NCI-H510A treated with DMSO at 0.1 percent for 48 hours (cell line): ENCODE measurements around the gene SCN1A.
"Not testable (repeated sequence)": the region's sequence is repeated elsewhere in the genome, so short reads cannot be mapped to it uniquely, and the experiment has no call there.

Experiments
- DNase-seq: peaks from one replicate; lab custom pipeline; 2025; lab: John Stamatoyannopoulos, UW

The SCN1A gene

GRCh38 chr2:166135152-166135848 lies 7.5 kb upstream of the SCN1A start:
- no peak for DNase-seq

- DNase-seq, result no peak
These were observed 6.7 kb upstream of the SCN1A start for GRCh38 chr2:166134252-166135151.

- DNase-seq, result no peak
These were observed 5.8 kb upstream of the SCN1A start for GRCh38 chr2:166133653-166134052.

GRCh38 chr2:166128156-166128505 lies 311 bp upstream of the SCN1A start:
- no peak for DNase-seq

GRCh38 chr2:166126007-166126639 lies 1.7 kb downstream of the SCN1A start:
- no peak for DNase-seq

GRCh38 chr2:166125557-166125956 lies 2.3 kb downstream of the SCN1A start:
- no peak for DNase-seq

GRCh38 chr2:166118180-166118579 lies 9.6 kb downstream of the SCN1A start:
- no peak for DNase-seq

- DNase-seq, result no peak
These were observed 10.3 kb downstream of the SCN1A start for GRCh38 chr2:166117491-166117890.

GRCh38 chr2:166115589-166115988 lies 12.2 kb downstream of the SCN1A start:
- no peak for DNase-seq

- no peak for DNase-seq
These were observed 15.6 kb downstream of the SCN1A start for GRCh38 chr2:166112193-166112605.

- no peak for DNase-seq
These were observed 21.3 kb downstream of the SCN1A start for GRCh38 chr2:166106431-166107015.

GRCh38 chr2:166104773-166105172 lies 23.0 kb downstream of the SCN1A start:
- no peak for DNase-seq

- DNase-seq, result no peak
These were observed 23.7 kb downstream of the SCN1A start for GRCh38 chr2:166104084-166104483.

- DNase-seq, result not testable (repeated sequence)
These were observed 24.5 kb downstream of the SCN1A start for GRCh38 chr2:166103277-166103676.

- DNase-seq, result no peak
These were observed 33.5 kb downstream of the SCN1A start for GRCh38 chr2:166094325-166094724.

- DNase-seq, result no peak
These were observed 34.9 kb downstream of the SCN1A start for GRCh38 chr2:166092889-166093288.

GRCh38 chr2:166091439-166091838 lies 36.4 kb downstream of the SCN1A start:
- no peak for DNase-seq

- no peak for DNase-seq
These were observed 36.9 kb downstream of the SCN1A start for GRCh38 chr2:166090908-166091307.

GRCh38 chr2:166090346-166090745 lies 37.5 kb downstream of the SCN1A start:
- no peak for DNase-seq

- DNase-seq, result no peak
These were observed 39.2 kb downstream of the SCN1A start for GRCh38 chr2:166088634-166089033.

GRCh38 chr2:166084301-166084700 lies 43.5 kb downstream of the SCN1A start:
- DNase-seq, result no peak

- DNase-seq, result no peak
These were observed 45.1 kb downstream of the SCN1A start for GRCh38 chr2:166082736-166083135.

- DNase-seq, result no peak
These were observed 46.0 kb downstream of the SCN1A start for GRCh38 chr2:166081852-166082251.
